ENCODE data around the gene USF1. TPM values are rescaled to one million over a fixed set of nuclear protein-coding genes. Genes with fewer than 3 reads are reported as not detected.

Gene USF1, protein sequence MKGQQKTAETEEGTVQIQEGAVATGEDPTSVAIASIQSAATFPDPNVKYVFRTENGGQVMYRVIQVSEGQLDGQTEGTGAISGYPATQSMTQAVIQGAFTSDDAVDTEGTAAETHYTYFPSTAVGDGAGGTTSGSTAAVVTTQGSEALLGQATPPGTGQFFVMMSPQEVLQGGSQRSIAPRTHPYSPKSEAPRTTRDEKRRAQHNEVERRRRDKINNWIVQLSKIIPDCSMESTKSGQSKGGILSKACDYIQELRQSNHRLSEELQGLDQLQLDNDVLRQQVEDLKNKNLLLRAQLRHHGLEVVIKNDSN
- polyA plus RNA-seq (ENCODE audit: insufficient read length in 3 of 3), result 10 to 100 TPM; 59.2 to 64.1 (median 63.6) TPM
- long read RNA-seq, donor 1, partial matches to known transcripts, result 0 of 9 reads
- long read RNA-seq, donor 1, other reads (novel, unspliced or antisense), result 0 of 9 reads
- long read RNA-seq, donor 2, transcript USF1-203 (11 exons, 1,807 nt), result major isoform, 8 of 15 reads
- long read RNA-seq, donor 2, partial matches to known transcripts, result 0 of 15 reads
- long read RNA-seq, donor 2, other reads (novel, unspliced or antisense), result 0 of 15 reads
- long read RNA-seq, donor 3, transcript USF1-205 (11 exons, 1,092 nt), result major isoform, 5 of 13 reads
- long read RNA-seq, donor 3, transcript USF1-206 (6 exons, 933 nt), result major isoform, 5 of 13 reads
- long read RNA-seq, donor 3, partial matches to known transcripts, result 0 of 13 reads
- long read RNA-seq, donor 3, other reads (novel, unspliced or antisense), result 0 of 13 reads
- long read RNA-seq, donor 4, transcript USF1-203 (11 exons, 1,807 nt), result major isoform, 11 of 20 reads
- long read RNA-seq, donor 4, transcript USF1-205 (11 exons, 1,092 nt), result minor isoform, 5 of 20 reads
- long read RNA-seq, donor 4, partial matches to known transcripts, result 0 of 20 reads
- long read RNA-seq, donor 4, other reads (novel, unspliced or antisense), result 0 of 20 reads
- long read RNA-seq, donor 5, partial matches to known transcripts, result 0 of 9 reads
- long read RNA-seq, donor 5, other reads (novel, unspliced or antisense), result 0 of 9 reads
- long read RNA-seq, donor 6, transcript USF1-203 (11 exons, 1,807 nt), result major isoform, 6 of 13 reads
- long read RNA-seq, donor 6, partial matches to known transcripts, result 0 of 13 reads
- long read RNA-seq, donor 6, other reads (novel, unspliced or antisense), result 0 of 13 reads
- long read RNA-seq, donor 7, transcript USF1-203 (11 exons, 1,807 nt), result major isoform, 6 of 14 reads
- long read RNA-seq, donor 7, transcript USF1-207 (9 exons, 990 nt), result major isoform, 6 of 14 reads
- long read RNA-seq, donor 7, partial matches to known transcripts, result 0 of 14 reads
- long read RNA-seq, donor 7, other reads (novel, unspliced or antisense), result 0 of 14 reads
- long read RNA-seq, donor 8, partial matches to known transcripts, result 0 of 2 reads
- long read RNA-seq, donor 8, other reads (novel, unspliced or antisense), result 0 of 2 reads
- long read RNA-seq, donor 9, transcript USF1-205 (11 exons, 1,092 nt), result minor isoform, 7 of 23 reads
- long read RNA-seq, donor 9, transcript USF1-203 (11 exons, 1,807 nt), result major isoform, 9 of 23 reads
- long read RNA-seq, donor 9, partial matches to known transcripts, result 0 of 23 reads
- long read RNA-seq, donor 9, other reads (novel, unspliced or antisense), result 0 of 23 reads
- long read RNA-seq, donor 10, partial matches to known transcripts, result 0 of 7 reads
- long read RNA-seq, donor 10, other reads (novel, unspliced or antisense), result 0 of 7 reads
- long read RNA-seq, donor 11, partial matches to known transcripts, result 0 of 4 reads
- long read RNA-seq, donor 11, other reads (novel, unspliced or antisense), result 0 of 4 reads
- long read RNA-seq, donor 12, transcript USF1-203 (11 exons, 1,807 nt), result major isoform, 9 of 17 reads
- long read RNA-seq, donor 12, partial matches to known transcripts, result 0 of 17 reads
- long read RNA-seq, donor 12, other reads (novel, unspliced or antisense), result 0 of 17 reads
- long read RNA-seq, donor 13, partial matches to known transcripts, result 0 of 5 reads
- long read RNA-seq, donor 13, other reads (novel, unspliced or antisense), result 0 of 5 reads
- long read RNA-seq, donor 14, result 0 reads
- long read RNA-seq, donor 15, transcript USF1-203 (11 exons, 1,807 nt), result major isoform, 7 of 10 reads
- long read RNA-seq, donor 15, partial matches to known transcripts, result 0 of 10 reads
- long read RNA-seq, donor 15, other reads (novel, unspliced or antisense), result 0 of 10 reads
- long read RNA-seq, donor 16, transcript USF1-203 (11 exons, 1,807 nt), result major isoform, 10 of 20 reads
- long read RNA-seq, donor 16, transcript USF1-205 (11 exons, 1,092 nt), result minor isoform, 5 of 20 reads
- long read RNA-seq, donor 16, partial matches to known transcripts, result 0 of 20 reads
- long read RNA-seq, donor 16, other reads (novel, unspliced or antisense), result 0 of 20 reads

DNA sequence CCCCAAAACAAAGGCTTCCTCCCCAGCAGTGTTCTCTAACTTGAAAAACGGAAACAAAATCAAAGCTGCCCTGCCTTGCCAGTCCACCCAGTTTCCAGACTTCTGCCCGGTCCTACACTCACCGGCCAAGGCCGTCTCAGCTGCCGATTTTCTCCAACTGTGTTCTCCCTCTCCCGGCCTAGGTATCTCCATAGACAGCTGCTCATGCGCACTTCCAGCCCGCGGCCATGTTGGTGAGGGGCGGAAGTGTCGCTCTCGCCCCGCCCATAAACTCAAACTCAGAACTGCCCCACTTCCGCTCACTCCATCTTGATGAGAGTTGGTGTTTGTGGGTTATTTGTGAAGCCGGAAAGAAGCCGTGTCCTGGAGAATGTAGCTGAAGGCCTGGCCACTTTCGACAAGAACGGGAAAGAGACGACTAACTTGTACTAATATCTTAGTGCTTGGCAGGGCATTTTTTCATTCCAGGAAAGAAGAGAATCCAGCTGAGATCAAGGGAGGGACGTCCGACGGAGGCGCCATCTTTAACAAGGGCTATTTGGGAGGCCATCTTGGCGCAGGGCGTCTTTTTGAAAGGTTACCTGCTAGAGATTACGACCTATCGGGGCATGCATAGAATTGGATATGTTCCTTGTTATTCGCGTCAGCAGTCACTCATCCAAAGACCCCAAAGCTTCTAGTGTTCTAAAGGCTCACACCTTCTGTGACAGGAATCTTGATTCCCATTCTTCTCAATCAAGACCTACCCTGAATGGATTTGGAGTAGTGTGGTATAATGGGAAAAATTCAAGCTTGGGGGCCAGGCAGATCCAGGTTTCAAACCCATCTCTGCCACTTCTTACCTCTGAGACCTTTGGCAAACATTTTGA is at the start of gene USF1:
TSS of gene USF1 (minus strand) at position 242 of the 869 bp plus-strand sequence. CDS start 2,702 bp downstream, outside the sequence.
- DNase-seq, result peak; percentile 98

DNA sequence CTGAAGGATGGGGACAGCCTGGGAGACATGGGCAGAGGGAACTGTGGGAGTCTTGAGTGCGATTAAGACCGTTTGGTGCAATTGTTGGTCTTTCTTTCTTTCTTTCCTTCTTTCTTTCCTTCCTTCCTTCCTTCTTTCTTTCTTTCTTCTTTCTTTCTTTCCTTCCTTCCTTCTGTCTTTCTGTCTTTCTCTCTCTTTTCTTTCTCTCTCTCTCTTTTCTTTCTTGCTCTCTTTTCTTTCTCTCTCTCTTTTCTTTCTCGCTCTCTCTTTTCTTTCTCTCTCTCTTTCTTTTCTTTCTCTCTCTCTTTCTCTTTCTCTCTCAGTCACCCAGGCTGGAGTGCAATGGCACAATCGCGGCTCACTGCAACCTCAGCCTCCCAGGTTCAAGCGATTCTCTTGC is 49.5 kb upstream of the USF1 start:
- no peak for DNase-seq

DNA sequence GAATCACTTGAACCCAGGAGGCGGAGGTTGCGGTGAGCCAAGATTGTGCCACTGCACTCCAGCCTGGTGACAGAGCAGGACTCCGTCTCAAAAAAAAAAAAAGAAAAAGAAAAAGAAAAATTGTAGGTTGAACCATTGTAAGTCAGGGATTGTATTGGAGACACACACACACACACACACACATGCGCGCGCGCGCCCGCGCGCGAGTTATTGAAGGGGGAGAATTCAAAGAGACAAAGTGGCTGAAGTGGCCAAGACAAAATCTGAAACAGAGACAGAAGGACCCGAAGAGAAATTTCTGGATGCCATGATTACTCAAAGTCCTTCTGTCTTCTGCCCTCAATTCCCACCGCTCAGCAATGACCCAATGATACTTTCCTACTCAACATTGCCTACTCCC is 48.7 kb upstream of the USF1 start:
- DNase-seq, result no peak

DNA sequence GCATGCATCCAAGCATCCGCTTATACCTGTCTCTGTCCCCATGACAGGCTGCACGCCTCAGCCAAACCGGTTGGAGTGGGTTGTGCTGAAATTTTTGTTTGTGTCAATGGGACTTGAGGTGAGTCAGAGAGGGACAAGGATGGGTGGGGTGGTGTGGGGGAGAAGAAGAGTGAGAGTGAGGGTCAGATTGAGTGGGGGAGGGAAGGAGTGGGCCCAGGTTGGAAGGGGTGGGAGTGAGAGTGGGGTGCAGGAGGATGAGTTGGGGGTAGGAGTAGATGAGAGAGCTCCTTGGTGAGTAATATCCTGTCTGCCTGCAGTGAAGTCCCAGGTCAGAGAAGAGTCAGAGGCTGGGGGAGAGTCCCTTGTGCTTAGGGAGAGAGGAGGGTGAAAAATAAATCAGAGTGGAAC is 46.8 kb upstream of the USF1 start:
- no peak for DNase-seq

DNA sequence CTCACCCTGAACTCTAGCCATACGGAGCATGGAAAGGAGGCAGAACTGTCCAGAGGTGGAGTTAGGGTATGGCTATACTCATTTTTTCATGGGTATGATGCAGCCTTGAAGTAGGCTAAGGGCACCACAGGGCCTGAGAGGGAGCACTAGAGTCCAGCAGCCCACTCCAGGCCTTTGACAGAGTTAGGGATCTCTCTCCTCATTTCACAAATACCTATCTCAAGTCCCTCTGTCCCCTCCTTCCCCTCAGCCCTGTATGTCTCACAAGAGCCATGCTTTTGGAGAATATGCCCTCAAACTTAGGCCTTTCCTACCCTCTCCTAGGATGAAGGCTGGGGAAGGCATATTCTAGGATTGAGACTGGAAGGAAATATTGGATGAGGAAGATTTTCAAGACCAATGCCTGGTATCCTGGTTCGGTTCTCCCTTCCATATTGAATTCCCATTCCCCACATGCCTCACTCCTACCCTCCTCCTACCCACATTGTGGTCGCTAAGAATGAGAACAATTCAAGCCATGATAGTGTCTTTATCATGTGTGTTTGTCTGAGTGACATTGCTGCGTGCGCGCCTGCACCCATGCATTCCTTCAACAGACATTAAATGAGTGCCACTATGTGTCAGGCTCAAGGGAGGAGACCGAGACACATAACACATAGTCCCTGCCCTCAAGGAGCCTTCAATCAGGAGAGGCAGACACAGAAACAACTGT is 46.2 kb upstream of the USF1 start:
- DNase-seq, result no peak

DNA sequence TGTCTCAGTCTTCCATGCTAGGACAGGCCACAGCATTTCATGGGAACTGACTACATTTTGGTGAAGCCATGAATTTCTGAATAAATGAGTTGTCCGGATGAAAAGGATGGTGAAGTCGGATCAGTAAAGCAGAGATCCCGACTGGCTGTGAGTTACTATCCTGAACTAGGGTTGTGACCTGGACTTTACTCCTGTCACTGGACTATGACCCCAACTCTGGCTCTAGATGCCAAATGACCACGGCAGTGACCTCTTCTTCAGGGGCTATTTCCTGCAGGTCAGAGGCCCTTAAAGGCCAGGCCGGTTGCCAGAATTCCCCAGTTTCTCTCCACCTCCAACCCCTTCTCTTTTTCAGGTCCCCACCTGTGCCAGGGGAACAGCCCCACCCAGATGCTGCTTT is 45.3 kb upstream of the USF1 start:
- no peak for DNase-seq

DNA sequence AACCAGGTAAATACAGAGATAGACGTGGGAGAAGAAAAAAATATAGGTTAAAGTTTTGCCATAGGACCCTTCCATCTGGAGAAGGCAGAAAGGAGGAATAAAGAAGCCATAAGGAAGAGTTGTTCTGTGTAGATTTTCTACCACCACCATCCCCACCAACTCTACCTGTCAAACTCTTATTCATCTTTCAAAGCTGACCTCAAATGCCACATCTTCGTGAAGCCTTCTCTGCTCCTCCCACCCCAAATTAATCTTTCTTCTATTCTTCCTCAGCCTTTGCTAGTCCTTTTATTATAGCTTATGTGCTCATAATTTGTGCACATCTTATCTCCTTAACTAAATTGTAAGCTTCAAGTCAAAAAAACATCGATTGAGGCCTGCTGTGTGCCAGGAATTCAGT is 44.8 kb upstream of the USF1 start:
- no peak for DNase-seq

DNA sequence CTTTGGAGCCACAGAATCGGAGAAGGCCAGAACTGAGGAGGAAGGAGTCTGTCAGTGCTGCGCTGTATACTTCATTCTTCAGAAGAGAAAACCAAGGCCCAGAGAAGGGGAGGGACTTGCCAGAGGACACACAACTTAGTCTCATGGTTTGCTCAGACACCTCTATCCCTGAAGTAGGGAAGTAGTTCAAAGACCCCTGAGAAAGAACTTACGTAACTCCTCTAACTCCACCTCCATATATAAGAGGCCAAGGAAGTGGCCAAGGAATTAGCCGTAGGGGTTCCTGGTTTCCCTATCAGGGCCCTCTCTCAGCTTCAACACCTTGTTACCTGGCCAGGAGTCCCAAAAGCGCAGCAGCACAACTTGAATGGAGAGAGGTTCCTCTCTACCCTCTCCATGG is 44.2 kb upstream of the USF1 start:
- DNase-seq, result no peak

DNA sequence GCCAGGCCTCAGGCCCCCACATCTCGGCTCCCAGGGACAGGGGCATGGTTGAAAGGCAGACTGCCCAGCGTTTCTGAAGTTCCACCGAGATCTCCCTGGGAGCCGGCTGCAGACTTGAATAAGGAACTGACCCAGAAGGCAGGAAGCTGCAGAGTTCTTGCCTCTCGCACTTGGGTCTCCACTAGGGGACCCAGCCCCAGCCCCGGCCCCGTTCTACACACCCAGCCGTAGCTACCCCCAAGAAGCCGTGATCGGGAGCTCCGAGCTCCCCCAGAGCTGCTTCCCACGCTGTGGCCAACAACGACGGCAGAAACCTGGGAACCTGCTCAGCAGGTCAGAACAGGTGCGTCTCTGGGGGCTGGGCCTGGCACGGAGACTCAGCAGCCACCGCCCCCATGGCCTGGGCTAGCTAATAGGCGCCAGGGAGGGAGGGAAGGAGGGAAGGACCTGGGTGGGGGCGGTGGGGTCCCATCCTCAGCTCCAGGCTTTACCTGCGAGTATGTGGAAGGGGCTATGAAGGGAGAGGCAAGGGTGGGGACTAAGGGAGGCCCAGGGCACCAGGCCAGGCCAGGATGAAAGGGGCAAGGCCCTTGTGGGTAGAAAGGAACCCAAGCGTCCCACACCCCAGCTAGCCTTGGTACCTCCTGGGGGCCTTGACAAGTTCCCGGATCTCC is 43.6 kb upstream of the USF1 start, which contains the start of gene NECTIN4:
TSS of gene NECTIN4 (minus strand) at position 308 of the 674 bp plus-strand sequence. CDS start at position 46, 262 bp downstream.
- no peak for DNase-seq

DNA sequence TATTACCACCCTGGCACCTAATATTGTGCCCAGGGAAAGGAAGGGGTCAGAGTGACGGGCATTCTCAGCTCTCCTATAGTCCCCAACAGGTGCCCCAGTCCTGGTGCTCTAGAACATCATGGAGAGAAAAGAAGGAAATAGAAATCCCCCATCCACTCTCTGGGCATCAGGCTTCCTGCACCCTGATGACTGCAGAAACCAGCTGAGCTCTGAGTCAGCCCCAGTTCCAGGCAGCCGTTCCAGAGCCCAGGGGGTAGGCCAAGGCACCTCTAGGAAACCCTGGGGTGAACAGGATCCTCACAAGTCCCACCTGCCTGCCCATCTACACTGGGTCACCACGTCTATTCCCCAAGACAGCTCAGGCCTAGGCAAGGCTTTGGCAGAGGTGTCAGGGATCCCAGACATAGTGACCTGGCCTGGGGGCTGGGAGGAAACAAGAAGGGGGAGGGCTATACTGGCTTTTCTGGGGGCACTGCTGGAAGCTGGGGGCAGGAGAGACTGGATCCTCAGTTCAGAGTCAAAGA is 42.9 kb upstream of the USF1 start:
- DNase-seq, result no peak

DNA sequence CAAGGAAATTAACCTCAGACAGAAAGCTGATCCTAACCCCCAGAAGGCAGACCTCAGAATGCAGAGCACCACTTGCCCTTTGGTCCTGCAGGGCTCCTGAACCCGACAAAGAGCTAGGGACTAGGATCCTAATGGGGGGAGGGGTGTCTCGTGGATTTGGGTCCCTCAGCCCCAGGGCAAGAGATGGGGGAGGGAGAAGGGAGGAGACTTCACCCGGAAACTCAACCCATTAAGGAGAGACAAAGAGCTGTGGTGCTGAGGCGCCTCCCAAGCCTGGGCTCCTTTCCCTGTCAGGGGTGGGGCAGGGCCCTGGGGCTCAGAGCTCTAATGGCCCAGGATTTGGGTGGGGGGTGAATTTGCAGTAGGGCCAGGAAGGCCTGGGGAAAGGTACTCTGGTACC is 40.7 kb upstream of the USF1 start:
- DNase-seq, result no peak

DNA sequence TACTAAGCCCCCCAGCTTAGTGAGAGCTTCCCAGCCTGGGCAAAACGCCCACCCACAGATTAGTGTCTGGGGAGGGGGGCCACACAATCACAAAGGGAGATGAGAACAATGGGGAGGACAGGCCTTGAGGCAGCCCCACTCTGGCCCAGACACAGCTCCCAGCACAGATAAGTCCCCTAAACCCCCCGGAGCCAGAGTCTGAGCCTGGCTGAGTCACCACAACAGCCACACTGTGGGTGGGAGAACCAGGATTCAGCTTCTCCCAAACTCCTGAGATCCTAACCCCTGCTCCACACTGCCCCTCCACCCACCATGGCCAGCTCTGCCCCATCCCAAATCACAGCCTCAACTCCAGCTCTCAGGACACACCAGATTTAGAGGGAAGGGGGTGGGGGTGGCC is 39.4 kb upstream of the USF1 start:
- no peak for DNase-seq

DNA sequence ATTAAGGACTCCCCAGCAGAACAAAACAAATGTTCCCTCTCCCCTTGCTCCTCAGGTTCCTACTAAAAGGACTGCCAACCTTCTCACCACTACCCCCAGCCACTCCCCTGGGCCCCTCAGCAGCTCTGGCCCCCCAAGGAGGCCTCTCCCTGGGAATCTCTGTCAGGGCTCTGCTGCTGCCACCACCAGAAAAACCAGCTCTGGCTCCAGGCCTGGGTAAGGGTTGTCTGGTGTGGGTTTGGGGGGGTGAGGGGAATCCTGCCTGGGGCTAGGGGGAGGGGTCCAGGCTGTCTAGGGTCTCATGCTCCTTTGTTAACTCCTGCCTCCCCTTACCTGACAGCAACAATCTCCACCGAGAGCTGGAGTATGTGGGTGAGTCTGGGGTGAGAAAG is 38.8 kb upstream of the USF1 start:
- no peak for DNase-seq

DNA sequence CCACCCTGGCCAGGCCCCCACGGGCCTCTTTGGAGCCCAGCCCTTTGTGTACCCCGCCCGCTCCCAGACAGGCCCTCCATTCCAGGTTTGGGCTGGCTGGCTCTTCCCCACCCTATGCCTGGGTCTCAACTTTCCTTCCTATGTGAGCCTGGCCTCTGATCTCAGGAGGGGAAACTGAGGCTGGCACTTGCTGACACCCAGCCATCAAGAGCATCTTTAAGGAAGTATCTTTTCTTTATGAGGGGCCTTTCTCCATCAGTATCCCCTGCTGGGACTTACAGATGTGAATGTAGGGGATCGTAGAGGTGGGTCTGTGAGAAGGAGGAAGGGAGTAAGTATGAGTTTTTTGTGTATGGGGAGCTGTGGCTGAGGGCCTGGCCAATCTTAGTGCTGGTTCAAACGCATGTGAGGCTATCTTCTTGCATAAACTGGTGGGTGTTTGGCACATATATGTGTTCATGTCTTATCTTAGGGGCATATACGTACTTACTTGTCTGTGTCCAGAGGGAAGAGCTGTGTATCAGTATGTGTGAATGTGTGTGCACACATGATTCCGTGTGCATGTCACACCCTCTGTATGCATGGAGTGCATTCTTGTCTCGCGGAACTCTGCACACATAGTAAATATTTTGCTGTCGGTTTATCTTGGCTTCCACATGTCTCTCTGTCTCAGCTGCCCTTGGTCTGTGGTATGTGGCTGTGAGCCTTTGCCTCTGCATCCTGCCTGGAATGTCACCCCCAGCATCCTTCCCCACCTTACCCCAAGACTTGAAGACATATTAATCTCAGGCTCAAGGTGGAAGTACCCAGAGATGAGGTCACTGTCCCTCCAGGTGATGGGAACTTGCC is 38.2 kb upstream of the USF1 start:
- no peak for DNase-seq

DNA sequence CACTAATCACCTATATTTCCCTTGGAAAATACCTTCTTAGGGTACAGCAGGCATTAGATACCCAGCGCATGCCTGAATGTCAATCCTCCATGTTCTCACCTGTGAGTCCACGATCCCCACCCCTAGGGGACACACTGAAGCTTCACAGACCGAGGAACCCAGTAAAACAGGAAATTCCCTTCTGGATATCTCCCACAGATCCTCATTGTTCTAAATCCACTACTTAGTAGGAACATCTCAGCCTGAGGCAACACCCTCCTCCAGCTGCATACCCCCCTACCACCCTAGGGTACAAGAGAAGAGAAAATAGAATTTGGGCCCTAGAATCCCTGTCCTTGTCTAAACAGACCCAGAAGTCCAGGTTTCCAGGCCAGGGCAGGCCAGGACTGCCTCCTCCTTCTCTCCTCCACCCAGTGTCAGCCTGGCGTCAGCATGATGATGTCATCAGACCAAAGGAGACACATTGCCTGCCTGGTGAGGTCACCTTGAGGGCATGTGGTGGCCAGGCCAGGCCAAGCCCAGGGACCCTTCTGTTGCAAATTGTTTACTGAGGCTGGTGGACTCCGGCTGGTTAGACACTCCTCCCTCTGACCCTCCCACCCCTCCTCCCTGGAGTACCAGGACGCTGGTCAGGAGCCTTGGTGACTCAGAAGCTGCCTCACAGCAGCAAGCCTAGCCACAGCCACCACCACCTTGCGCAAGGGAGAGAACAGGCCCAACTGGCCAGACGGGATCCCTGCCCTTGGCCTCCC is 37.4 kb upstream of the USF1 start:
- no peak for DNase-seq
